ENCODE data around the gene TOP1.
A peak's percentile ranks its signal among the peaks of the same experiment; 100 is the strongest.
"Not testable (repeated sequence)": the region's sequence is repeated elsewhere in the genome, so short reads cannot be mapped to it uniquely, and the experiment has no call there.

Gene TOP1

DNA sequence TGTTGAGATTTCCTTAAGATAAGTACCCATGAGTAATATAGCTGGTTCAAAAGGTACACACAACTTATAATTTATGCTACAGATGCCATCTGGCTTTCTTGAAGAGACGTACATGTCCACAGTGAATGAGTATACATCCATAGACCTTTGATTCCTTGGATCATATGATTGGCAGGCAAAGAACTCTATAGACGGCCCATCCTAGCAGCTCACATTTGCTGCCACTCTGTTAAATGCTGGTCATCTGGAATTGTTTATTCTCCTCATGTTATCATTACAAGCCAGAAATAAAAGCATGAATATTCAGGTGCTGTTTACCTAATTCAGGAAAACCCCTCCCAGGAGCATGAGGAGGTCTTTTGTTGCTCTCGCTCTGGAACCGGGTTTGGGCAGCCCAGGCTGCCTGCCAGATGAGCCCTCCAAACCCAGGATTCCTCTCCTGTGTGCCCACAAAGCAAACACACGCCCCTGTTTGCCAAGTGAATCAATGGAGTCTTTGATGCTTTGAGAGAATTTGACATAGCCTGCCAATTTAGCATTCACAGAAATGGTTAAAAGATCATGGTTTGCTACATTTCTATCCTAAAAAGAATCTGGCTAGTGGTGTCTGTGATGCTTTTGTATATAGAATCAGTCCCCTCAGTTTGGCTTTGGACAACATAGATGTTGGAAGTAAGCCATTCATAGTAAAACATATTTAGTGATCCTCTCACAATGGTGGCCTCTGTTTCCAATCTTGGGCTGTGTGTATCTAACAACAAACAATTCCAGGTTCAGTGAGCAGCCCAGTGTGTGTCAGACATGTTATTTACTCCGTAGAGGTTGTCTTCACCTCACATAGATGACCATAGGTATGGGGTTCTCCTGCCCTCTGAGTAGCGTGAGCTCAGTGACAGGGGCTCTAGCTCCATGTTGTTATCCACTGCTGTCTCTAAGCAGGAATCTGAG is 91.3 kb downstream of the TOP1 start:
- DNase-seq: no peak
- TF ChIP-seq GATA1 (IDR thresholded peaks at IDR 0.05; ENCODE audit: low read depth, low read length): no peak
- TF ChIP-seq POLR2A (IDR thresholded peaks at IDR 0.05; ENCODE audit: low read length): no peak

DNA sequence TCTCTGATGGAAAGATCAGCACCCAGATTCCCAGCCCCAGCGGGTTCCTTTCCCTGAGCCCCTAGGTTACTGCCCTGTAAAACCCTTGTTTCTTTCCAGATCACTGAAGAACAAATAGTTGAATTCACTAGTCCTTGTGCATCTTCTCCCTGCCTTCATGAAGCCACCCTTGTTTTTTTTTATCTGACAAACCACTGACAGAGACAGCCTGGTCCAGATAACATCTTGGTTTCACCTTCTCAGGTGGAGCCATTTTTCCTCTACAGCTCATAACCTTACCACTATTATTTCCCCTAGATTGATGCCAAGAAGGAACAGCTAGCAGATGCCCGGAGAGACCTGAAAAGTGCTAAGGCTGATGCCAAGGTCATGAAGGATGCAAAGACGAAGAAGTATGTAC is 92.8 kb downstream of the TOP1 start:
- DNase-seq: no peak
- no peak for TF ChIP-seq GATA1 (IDR thresholded peaks at IDR 0.05; ENCODE audit: low read depth, low read length)
- no peak for TF ChIP-seq POLR2A (IDR thresholded peaks at IDR 0.05; ENCODE audit: low read length)

GRCh38 chr20:41123631-41124030 is 95.0 kb downstream of the TOP1 start:
- DNase-seq: no peak
- TF ChIP-seq POLR2A (IDR thresholded peaks at IDR 0.05; ENCODE audit: low read length): no peak
- no peak for TF ChIP-seq GATA1 (IDR thresholded peaks at IDR 0.05; ENCODE audit: low read depth, low read length)

GRCh38 chr20:41124451-41125094 is 96.0 kb downstream of the TOP1 start:
- no peak for DNase-seq
- no peak for TF ChIP-seq POLR2A (IDR thresholded peaks at IDR 0.05; ENCODE audit: low read length)
- TF ChIP-seq GATA1 (IDR thresholded peaks at IDR 0.05; ENCODE audit: low read depth, low read length): no peak

- TF ChIP-seq GATA1 (IDR thresholded peaks at IDR 0.05; ENCODE audit: low read depth, low read length): no peak
- no peak for TF ChIP-seq POLR2A (IDR thresholded peaks at IDR 0.05; ENCODE audit: low read length)
Measured at GRCh38 chr20:41125530-41126457, 97.2 kb downstream of the TOP1 start.

GRCh38 chr20:41126719-41127118 is 98.1 kb downstream of the TOP1 start:
- no peak for DNase-seq
- TF ChIP-seq POLR2A (IDR thresholded peaks at IDR 0.05; ENCODE audit: low read length): no peak
- no peak for TF ChIP-seq GATA1 (IDR thresholded peaks at IDR 0.05; ENCODE audit: low read depth, low read length)

More at GRCh38 chr20:41125530-41126457, 97.2 kb downstream of the TOP1 start:
- no peak for DNase-seq

DNA sequence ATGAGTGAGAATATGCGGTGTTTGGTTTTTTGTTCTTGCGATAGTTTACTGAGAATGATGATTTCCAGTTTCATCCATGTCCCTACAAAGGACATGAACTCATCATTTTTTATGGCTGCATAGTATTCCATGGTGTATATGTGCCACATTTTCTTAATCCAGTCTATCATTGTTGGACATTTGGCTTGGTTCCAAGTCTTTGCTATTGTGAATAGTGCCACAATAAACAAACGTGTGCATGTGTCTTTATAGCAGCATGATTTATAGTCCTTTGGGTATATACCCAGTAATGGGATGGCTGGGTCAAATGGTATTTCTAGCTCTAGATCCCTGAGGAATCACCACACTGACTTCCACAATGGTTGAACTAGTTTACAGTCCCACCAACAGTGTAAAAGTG is 99.7 kb downstream of the TOP1 start:
- DNase-seq: not testable (repeated sequence)

- DNase-seq: no peak
- TF ChIP-seq GATA1 (IDR thresholded peaks at IDR 0.05; ENCODE audit: low read depth, low read length) (no peak), POLR2A (IDR thresholded peaks at IDR 0.05; ENCODE audit: low read length) (no peak)
Measured at GRCh38 chr20:41131594-41132387, 103.2 kb downstream of the TOP1 start.

- not testable (repeated sequence) for DNase-seq
Measured at GRCh38 chr20:41132388-41132775, 103.8 kb downstream of the TOP1 start.

- no peak for TF ChIP-seq GATA1 (IDR thresholded peaks at IDR 0.05; ENCODE audit: low read depth, low read length)
- no peak for DNase-seq
Measured at GRCh38 chr20:41133709-41134361, 105.2 kb downstream of the TOP1 start.

DNA sequence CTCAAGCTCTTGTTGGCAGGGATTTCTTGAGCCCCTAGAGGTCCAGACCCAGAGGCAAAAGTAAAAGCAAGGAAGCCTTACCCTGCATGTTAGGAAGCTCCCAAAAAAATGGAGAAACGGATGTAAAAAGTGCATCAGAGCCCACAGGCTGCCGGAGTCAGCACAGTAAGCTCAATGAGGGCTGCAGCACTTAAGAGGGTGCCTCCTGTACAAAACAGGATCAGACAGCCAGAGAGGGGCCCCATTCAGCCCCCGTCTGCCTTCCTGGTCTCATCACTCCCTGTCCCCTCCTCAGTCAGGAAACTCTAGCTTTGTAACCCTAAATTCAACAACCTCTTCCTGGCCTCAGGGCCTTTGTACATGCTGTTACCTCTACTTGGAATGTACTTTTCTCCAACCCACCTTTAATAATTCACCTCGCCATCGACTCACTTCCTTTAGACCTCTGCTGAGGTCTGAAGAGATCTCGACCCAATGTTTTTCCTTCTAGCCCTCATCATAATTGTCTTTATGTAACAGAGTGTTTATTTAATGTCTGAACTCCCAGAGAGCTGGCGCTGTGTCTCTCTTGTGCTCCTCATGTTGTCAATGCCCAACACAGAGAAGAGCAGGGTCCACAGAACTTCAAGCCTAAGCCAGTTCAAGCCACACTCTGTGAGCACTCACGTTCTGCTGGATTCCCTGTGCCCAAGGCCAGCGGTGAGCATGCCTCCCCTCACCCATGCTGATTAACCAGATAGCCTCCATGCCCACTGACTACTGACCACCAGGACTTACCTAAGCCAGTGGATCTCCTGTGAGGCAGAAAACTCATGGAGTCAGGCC is 106.0 kb downstream of the TOP1 start:
- no peak for TF ChIP-seq POLR2A (IDR thresholded peaks at IDR 0.05; ENCODE audit: low read length)
- no peak for TF ChIP-seq GATA1 (IDR thresholded peaks at IDR 0.05; ENCODE audit: low read depth, low read length)
- no peak for DNase-seq

- DNase-seq: peak; percentile 50 to 72
- TF ChIP-seq GATA1 (IDR thresholded peaks at IDR 0.05; ENCODE audit: low read depth, low read length): no peak
Measured at GRCh38 chr20:41135187-41135887, 106.7 kb downstream of the TOP1 start.
